ENCODE data around the gene STX3. TPM values are rescaled to one million over a fixed set of nuclear protein-coding genes. Genes with fewer than 3 reads are reported as not detected.

The STX3 gene
- total and polyA plus RNA-seq, 2 of the 13 experiments (the other 11 are each of a cell fraction or from before 2014, with no cell fraction given) = 16.5 to 24.0 TPM

DNA sequence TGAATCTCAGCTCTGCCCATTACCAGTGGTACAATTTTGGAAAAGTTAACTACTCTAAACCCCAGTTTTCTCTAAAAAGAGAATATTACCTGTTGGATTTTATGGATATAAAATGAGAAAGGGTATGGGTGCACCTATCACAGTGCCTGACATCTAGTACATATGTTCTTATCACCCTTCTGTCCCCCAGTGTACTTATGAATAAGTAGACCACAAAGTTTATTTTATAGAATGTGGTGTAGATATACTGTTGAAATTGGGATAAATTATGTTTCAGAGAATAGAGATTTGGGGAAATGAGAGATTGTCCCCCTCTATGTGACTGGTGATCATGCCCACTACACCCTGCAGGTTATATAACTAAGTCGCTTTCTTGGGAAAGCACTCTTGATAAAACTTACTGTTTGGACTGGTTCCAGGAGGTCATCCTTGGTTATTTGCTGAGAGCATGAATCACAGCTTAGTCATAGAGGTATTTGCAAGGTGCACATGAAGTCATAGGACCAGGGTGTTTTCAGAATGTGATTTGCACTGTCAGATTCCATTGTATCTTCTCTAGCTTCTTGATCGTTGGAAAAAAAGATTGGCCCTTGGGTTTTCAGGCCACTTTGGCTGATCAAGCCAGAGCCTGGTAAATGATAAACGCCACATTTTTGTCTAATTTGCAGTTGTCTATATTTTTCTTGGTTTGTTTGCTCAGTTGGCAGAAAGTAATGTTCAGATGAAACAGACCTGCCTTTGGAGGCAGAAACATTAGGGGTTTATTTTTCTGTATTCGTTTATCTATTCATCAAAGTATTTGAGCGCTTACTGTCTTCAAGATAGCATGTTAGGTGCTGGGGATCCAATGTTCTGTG lies 21.3 kb downstream of the STX3 start (continued):
- TF ChIP-seq, protein P1, sequence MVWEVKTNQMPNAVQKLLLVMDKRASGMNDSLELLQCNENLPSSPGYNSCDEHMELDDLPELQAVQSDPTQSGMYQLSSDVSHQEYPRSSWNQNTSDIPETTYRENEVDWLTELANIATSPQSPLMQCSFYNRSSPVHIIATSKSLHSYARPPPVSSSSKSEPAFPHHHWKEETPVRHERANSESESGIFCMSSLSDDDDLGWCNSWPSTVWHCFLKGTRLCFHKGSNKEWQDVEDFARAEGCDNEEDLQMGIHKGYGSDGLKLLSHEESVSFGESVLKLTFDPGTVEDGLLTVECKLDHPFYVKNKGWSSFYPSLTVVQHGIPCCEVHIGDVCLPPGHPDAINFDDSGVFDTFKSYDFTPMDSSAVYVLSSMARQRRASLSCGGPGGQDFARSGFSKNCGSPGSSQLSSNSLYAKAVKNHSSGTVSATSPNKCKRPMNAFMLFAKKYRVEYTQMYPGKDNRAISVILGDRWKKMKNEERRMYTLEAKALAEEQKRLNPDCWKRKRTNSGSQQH (CRISPR knock-in tag; IDR thresholded peaks at IDR 0.05; ENCODE audit: low read depth) = peak; percentile 44; the same call in 1 of the 2 replicates
- peak; percentile 33; the same call in 1 of the 2 replicates for TF ChIP-seq CREB1 (IDR thresholded peaks at IDR 0.05)
- peak; percentile 75 for TF ChIP-seq CREB1 (CRISPR knock-in tag; IDR thresholded peaks at IDR 0.05)
- TF ChIP-seq, protein P2, sequence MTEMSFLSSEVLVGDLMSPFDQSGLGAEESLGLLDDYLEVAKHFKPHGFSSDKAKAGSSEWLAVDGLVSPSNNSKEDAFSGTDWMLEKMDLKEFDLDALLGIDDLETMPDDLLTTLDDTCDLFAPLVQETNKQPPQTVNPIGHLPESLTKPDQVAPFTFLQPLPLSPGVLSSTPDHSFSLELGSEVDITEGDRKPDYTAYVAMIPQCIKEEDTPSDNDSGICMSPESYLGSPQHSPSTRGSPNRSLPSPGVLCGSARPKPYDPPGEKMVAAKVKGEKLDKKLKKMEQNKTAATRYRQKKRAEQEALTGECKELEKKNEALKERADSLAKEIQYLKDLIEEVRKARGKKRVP (CRISPR knock-in tag; IDR thresholded peaks at IDR 0.05) = peak in 1 of 2 experiments; percentile 27; a peak in 1 of 4 replicates
- no peak for TF ChIP-seq CCDC6 (CRISPR knock-in tag; IDR thresholded peaks at IDR 0.05)
- TF ChIP-seq, protein P3, sequence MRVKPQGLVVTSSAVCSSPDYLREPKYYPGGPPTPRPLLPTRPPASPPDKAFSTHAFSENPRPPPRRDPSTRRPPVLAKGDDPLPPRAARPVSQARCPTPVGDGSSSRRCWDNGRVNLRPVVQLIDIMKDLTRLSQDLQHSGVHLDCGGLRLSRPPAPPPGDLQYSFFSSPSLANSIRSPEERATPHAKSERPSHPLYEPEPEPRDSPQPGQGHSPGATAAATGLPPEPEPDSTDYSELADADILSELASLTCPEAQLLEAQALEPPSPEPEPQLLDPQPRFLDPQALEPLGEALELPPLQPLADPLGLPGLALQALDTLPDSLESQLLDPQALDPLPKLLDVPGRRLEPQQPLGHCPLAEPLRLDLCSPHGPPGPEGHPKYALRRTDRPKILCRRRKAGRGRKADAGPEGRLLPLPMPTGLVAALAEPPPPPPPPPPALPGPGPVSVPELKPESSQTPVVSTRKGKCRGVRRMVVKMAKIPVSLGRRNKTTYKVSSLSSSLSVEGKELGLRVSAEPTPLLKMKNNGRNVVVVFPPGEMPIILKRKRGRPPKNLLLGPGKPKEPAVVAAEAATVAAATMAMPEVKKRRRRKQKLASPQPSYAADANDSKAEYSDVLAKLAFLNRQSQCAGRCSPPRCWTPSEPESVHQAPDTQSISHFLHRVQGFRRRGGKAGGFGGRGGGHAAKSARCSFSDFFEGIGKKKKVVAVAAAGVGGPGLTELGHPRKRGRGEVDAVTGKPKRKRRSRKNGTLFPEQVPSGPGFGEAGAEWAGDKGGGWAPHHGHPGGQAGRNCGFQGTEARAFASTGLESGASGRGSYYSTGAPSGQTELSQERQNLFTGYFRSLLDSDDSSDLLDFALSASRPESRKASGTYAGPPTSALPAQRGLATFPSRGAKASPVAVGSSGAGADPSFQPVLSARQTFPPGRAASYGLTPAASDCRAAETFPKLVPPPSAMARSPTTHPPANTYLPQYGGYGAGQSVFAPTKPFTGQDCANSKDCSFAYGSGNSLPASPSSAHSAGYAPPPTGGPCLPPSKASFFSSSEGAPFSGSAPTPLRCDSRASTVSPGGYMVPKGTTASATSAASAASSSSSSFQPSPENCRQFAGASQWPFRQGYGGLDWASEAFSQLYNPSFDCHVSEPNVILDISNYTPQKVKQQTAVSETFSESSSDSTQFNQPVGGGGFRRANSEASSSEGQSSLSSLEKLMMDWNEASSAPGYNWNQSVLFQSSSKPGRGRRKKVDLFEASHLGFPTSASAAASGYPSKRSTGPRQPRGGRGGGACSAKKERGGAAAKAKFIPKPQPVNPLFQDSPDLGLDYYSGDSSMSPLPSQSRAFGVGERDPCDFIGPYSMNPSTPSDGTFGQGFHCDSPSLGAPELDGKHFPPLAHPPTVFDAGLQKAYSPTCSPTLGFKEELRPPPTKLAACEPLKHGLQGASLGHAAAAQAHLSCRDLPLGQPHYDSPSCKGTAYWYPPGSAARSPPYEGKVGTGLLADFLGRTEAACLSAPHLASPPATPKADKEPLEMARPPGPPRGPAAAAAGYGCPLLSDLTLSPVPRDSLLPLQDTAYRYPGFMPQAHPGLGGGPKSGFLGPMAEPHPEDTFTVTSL (CRISPR knock-in tag; IDR thresholded peaks at IDR 0.05; ENCODE audit: borderline replicate concordance) = peak; percentile 79; the same call in 1 of the 2 replicates
- TF ChIP-seq SMARCC2 (IDR thresholded peaks at IDR 0.05) = peak; percentile 77; the same call in 1 of the 2 replicates
- TF ChIP-seq HDAC2 (CRISPR knock-in tag; IDR thresholded peaks at IDR 0.05) = 0 out of 2 replicates have a peak, but pooled peaks have one; percentile 45
- TF ChIP-seq JUNB (CRISPR knock-in tag; IDR thresholded peaks at IDR 0.05; ENCODE audit: borderline replicate concordance) = peak; percentile 94
- peak; percentile 51 for TF ChIP-seq BCL6 (CRISPR knock-in tag; IDR thresholded peaks at IDR 0.05)
- TF ChIP-seq DNMT3B (CRISPR knock-in tag; conservative IDR thresholded peaks at IDR 0.05) = peak; percentile 74; the same call in 1 of the 2 replicates
- TF ChIP-seq ELF3 (CRISPR knock-in tag; IDR thresholded peaks at IDR 0.05) = peak; percentile 51; the same call in 1 of the 2 replicates
- TF ChIP-seq SSRP1 (CRISPR knock-in tag; IDR thresholded peaks at IDR 0.05) = peak; percentile 66; the same call in 1 of the 2 replicates
- TF ChIP-seq RFX3 (CRISPR knock-in tag; IDR thresholded peaks at IDR 0.05) = no peak
- TF ChIP-seq, protein P4, sequence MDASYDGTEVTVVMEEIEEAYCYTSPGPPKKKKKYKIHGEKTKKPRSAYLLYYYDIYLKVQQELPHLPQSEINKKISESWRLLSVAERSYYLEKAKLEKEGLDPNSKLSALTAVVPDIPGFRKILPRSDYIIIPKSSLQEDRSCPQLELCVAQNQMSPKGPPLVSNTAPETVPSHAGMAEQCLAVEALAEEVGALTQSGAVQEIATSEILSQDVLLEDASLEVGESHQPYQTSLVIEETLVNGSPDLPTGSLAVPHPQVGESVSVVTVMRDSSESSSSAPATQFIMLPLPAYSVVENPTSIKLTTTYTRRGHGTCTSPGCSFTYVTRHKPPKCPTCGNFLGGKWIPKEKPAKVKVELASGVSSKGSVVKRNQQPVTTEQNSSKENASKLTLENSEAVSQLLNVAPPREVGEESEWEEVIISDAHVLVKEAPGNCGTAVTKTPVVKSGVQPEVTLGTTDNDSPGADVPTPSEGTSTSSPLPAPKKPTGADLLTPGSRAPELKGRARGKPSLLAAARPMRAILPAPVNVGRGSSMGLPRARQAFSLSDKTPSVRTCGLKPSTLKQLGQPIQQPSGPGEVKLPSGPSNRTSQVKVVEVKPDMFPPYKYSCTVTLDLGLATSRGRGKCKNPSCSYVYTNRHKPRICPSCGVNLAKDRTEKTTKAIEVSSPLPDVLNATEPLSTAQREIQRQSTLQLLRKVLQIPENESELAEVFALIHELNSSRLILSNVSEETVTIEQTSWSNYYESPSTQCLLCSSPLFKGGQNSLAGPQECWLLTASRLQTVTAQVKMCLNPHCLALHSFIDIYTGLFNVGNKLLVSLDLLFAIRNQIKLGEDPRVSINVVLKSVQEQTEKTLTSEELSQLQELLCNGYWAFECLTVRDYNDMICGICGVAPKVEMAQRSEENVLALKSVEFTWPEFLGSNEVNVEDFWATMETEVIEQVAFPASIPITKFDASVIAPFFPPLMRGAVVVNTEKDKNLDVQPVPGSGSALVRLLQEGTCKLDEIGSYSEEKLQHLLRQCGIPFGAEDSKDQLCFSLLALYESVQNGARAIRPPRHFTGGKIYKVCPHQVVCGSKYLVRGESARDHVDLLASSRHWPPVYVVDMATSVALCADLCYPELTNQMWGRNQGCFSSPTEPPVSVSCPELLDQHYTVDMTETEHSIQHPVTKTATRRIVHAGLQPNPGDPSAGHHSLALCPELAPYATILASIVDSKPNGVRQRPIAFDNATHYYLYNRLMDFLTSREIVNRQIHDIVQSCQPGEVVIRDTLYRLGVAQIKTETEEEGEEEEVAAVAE (CRISPR knock-in tag; IDR thresholded peaks at IDR 0.05; ENCODE audit: borderline replicate concordance) = 0 out of 2 replicates have a peak, but pooled peaks have one; percentile 48
- peak; percentile 46; the same call in 1 of the 2 replicates for TF ChIP-seq BHLHE40 (IDR thresholded peaks at IDR 0.05; ENCODE audit: low read length)
